Nephron progenitor cell (in vitro differentiated cells): ENCODE measurements around the gene RBM20.

ENCODE experiments used
- DNase-seq: peaks from one replicate; pipeline ENCODE4 v3.0.0; 2021
- H3K27ac Mint-ChIP-seq: 2 replicates; pipeline ENCODE4 v1.8.0; 2021; ENCODE audit warnings: mild to moderate bottlenecking, moderate library complexity, mixed read lengths
- H3K27me3 Mint-ChIP-seq: 2 replicates; pipeline ENCODE4 v1.8.0; 2021; ENCODE audit warnings: mild to moderate bottlenecking, low read depth, mixed read lengths; ENCODE audit not compliant: poor library complexity
- H3K36me3 Mint-ChIP-seq: 2 replicates; pipeline ENCODE4 v1.8.0; 2021; ENCODE audit warnings: low read depth, mixed read lengths
- H3K4me1 Mint-ChIP-seq: 2 replicates; pipeline ENCODE4 v1.8.0; 2021; ENCODE audit warnings: mixed read lengths
- H3K4me3 Mint-ChIP-seq: 2 replicates; pipeline ENCODE4 v1.8.0; 2021; ENCODE audit warnings: mild to moderate bottlenecking, moderate library complexity, mixed read lengths
- H3K9me3 Mint-ChIP-seq: 2 replicates; pipeline ENCODE4 v1.8.0; 2021; ENCODE audit warnings: mild to moderate bottlenecking, moderate library complexity, mixed read lengths
- CTCF ChIP-seq: fragments of 200-600 bp; sonication (generic); IDR thresholded peaks from 2 replicates; pipeline ENCODE4 v1.5.0; 2021; ENCODE audit warnings: antibody characterized with exemption

Gene RBM20

GRCh38 chr10:110671788-110672579 lies 27.8 kb downstream of the RBM20 start:
- Mint-ChIP-seq H3K27ac (no peak overlapping the region), H3K36me3 (no peaks in the 10 kb centered on the region), H3K4me3 (peak overlapping the region; percentile 86), H3K9me3 (no peaks in the 10 kb centered on the region), H3K27me3 (peaks cover 36% of the 10 kb centered on the region), H3K4me1 (peaks cover 28% of the 10 kb centered on the region)
- peak; percentile 85 for DNase-seq
- TF ChIP-seq CTCF, result peak; percentile 88

- no peak for DNase-seq
- TF ChIP-seq CTCF, result no peak
- Mint-ChIP-seq H3K4me1 (peaks cover 22% of the 10 kb centered on the region), H3K27ac (no peak overlapping the region), H3K9me3 (no peaks in the 10 kb centered on the region), H3K36me3 (no peaks in the 10 kb centered on the region), H3K4me3 (peak overlapping the region; percentile 86), H3K27me3 (peaks cover 36% of the 10 kb centered on the region)
Observed at GRCh38 chr10:110672580-110672919, 28.4 kb downstream of the RBM20 start.

- no peak for TF ChIP-seq CTCF
Observed at GRCh38 chr10:110676016-110676415, 31.9 kb downstream of the RBM20 start.

GRCh38 chr10:110679486-110680272 lies 35.5 kb downstream of the RBM20 start:
- H3K36me3 Mint-ChIP-seq, result no peaks in the 10 kb centered on the region
- no peak overlapping the region for H3K4me3 Mint-ChIP-seq
- no peak for DNase-seq
- H3K27ac Mint-ChIP-seq, result no peak overlapping the region
- TF ChIP-seq CTCF, result no peak
- peaks cover 12% of the 10 kb centered on the region for H3K27me3 Mint-ChIP-seq
- no peaks in the 10 kb centered on the region for H3K9me3 Mint-ChIP-seq
- H3K4me1 Mint-ChIP-seq, result peaks cover 22% of the 10 kb centered on the region

More at GRCh38 chr10:110676016-110676415, 31.9 kb downstream of the RBM20 start:
- no peak for DNase-seq
- Mint-ChIP-seq H3K27me3 (peaks cover 32% of the 10 kb centered on the region), H3K4me1 (peaks cover 20% of the 10 kb centered on the region), H3K4me3 (no peak overlapping the region), H3K27ac (no peak overlapping the region), H3K36me3 (no peaks in the 10 kb centered on the region), H3K9me3 (no peaks in the 10 kb centered on the region)

GRCh38 chr10:110680273-110681020 lies 36.3 kb downstream of the RBM20 start:
- H3K27ac Mint-ChIP-seq, result no peak overlapping the region
- TF ChIP-seq CTCF, result no peak
- peaks cover 15% of the 10 kb centered on the region for H3K27me3 Mint-ChIP-seq
- peaks cover 30% of the 10 kb centered on the region for H3K4me1 Mint-ChIP-seq
- no peak for DNase-seq
- H3K36me3 Mint-ChIP-seq, result no peaks in the 10 kb centered on the region
- H3K4me3 Mint-ChIP-seq, result no peak overlapping the region
- no peaks in the 10 kb centered on the region for H3K9me3 Mint-ChIP-seq
